PC-3 (cell line): ENCODE data around the gene MCCC1.

Experiments used
- CTCF ChIP-seq: fragments of 300-600 bp; sonication (generic); conservative IDR thresholded peaks from 2 replicates; pipeline ENCODE4 v1.5.1; 2017; ENCODE audit warnings: antibody characterized with exemption, low read depth, mild to moderate bottlenecking, low read length
- EZH2 ChIP-seq: fragments of 300-600 bp; sonication (generic); IDR thresholded peaks from one replicate; pipeline ENCODE4 v1.6.1; 2017; ENCODE audit warnings: antibody characterized with exemption, mild to moderate bottlenecking, low read length; ENCODE audit not compliant: unreplicated experiment
- EZH2phosphoT487 ChIP-seq: fragments of 300-600 bp; sonication (generic); IDR thresholded peaks from 2 replicates; pipeline ENCODE4 v1.6.1; 2018; ENCODE audit warnings: mild to moderate bottlenecking, antibody characterized with exemption, low read length, borderline replicate concordance

DNA sequence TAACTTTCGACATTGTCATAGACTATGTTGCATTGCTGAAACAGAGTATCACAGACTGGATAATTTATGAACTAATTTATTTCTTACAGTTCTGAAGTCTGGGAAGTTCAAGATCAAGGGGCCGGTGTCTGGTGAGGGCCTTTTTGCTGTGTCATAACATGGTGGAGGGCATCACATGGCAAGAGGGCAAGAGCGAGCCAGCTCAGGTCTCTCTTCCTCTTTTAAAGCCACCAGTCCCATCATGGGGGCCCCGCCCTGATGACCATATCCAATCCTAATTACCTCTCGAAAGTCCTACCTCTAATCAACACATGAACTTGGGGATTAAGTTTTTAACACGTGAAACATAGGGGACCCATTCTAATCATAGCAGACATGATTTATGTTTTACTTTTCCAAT, 85.4 kb downstream of the MCCC1 start:
- TF ChIP-seq CTCF (no peak), EZH2 (no peak), EZH2phosphoT487 (no peak)
